Fibroblast of mammary gland (primary cell): ENCODE results near the gene TMEM87A.
"Not testable (repeated sequence)": the region's sequence is repeated elsewhere in the genome, so short reads cannot be mapped to it uniquely, and the experiment has no call there.

Experiments
- DNase-seq: peaks from one replicate; pipeline ENCODE4 v3.0.0-alpha.2; 2010; ENCODE audit warnings: low read depth
- H3K4me3 ChIP-seq: 2 replicates; pipeline ENCODE4 v1.5.1; 2011; ENCODE audit warnings: low read depth, mild to moderate bottlenecking, low read length, moderate library complexity; ENCODE audit not compliant: control insufficient read depth
- CTCF ChIP-seq: conservative IDR thresholded peaks from 2 replicates; pipeline ENCODE4 v1.5.1; 2011; ENCODE audit warnings: low read depth, low read length, inconsistent platforms; ENCODE audit not compliant: control insufficient read depth, insufficient read depth

Gene TMEM87A

GRCh38 chr15:42232606-42233005 is 40.6 kb downstream of the TMEM87A start:
- TF ChIP-seq CTCF: no peak
- no peak for DNase-seq

GRCh38 chr15:42231088-42231487 is 42.1 kb downstream of the TMEM87A start:
- no peak for TF ChIP-seq CTCF
- no peak overlapping the region for H3K4me3 ChIP-seq
- DNase-seq: no peak

More at GRCh38 chr15:42232606-42233005, 40.6 kb downstream of the TMEM87A start:
- H3K4me3 ChIP-seq: no peak overlapping the region

- H3K4me3 ChIP-seq, DNase-seq: not testable (repeated sequence)
Observed at GRCh38 chr15:42228981-42229380, 44.3 kb downstream of the TMEM87A start.

- DNase-seq: no peak
- no peak for TF ChIP-seq CTCF
Observed at GRCh38 chr15:42228036-42228435, 45.2 kb downstream of the TMEM87A start.

GRCh38 chr15:42226648-42227047 is 46.6 kb downstream of the TMEM87A start:
- H3K4me3 ChIP-seq: no peak overlapping the region
- DNase-seq: no peak
- no peak for TF ChIP-seq CTCF

More at GRCh38 chr15:42228036-42228435, 45.2 kb downstream of the TMEM87A start:
- H3K4me3 ChIP-seq: no peak overlapping the region

GRCh38 chr15:42220216-42220615 is 53.0 kb downstream of the TMEM87A start:
- DNase-seq: no peak
- TF ChIP-seq CTCF: no peak
- H3K4me3 ChIP-seq: no peak overlapping the region

GRCh38 chr15:42218953-42219592 is 54.2 kb downstream of the TMEM87A start:
- no peak for TF ChIP-seq CTCF
- DNase-seq: no peak
- no peak overlapping the region for H3K4me3 ChIP-seq
